ENCODE data around the gene TSPAN4.

Gene TSPAN4

DNA sequence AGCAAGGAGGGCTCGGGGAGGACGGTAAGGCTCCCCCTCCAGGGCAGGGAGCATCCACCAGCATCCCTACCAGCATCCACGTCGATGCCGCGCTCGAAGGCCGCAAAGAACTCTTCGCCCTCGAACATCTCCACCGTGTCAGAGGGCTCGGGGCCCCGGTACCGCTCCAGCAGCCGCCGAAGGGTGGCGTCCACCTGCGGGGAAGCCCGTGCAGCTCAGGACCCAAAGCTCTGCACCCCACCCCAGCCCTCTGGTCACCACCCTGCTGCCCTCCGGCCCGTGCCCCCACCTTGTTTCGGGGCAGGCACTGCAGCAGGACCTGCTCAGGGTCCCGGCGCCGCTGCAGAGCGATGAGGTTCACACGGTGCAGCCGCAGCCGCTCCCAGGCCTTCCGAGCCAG is 42.2 kb upstream of the TSPAN4 start:
- TF ChIP-seq, protein P1, sequence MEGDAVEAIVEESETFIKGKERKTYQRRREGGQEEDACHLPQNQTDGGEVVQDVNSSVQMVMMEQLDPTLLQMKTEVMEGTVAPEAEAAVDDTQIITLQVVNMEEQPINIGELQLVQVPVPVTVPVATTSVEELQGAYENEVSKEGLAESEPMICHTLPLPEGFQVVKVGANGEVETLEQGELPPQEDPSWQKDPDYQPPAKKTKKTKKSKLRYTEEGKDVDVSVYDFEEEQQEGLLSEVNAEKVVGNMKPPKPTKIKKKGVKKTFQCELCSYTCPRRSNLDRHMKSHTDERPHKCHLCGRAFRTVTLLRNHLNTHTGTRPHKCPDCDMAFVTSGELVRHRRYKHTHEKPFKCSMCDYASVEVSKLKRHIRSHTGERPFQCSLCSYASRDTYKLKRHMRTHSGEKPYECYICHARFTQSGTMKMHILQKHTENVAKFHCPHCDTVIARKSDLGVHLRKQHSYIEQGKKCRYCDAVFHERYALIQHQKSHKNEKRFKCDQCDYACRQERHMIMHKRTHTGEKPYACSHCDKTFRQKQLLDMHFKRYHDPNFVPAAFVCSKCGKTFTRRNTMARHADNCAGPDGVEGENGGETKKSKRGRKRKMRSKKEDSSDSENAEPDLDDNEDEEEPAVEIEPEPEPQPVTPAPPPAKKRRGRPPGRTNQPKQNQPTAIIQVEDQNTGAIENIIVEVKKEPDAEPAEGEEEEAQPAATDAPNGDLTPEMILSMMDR (IDR thresholded peaks at IDR 0.05; ENCODE audit: low read depth, low read length), result no peak

DNA sequence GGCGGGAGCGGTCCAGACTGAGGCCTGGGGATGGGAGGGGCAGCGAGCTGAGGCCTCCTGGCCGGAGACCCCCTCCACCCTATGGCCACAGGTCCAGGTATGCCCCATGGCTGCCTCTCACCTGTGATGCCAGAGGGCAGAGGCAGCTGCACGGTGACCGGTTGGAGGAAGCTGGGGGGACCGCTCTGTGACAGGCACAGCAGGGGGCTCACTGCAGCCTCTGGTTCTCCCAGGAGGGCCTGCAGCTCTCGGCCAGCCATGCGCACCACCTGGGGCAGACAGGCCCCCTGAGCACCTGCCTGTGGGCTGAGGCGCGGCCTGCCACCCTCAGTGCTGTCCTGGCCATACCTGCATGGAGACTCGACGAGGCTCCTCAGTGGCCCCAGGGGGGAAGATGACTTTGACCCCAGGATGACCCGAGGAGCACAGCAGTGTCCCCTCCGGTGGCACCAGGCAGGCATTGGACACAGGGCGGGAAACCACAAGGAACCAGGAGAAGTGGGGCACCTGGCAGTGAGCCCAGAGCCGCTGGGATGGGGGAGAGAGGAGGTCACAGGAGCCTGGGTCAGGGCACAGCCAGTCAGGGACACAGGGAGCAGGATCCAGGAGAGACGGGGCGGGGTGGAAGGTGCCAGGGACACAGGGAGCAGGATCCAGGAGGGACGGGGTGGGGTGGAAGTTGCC is 41.4 kb upstream of the TSPAN4 start:
- TF ChIP-seq, protein P1 (IDR thresholded peaks at IDR 0.05; ENCODE audit: low read depth, low read length), result no peak
- DNase-seq (ENCODE audit: low read depth in 2 of 2), result no peak
- H3K4me3 ChIP-seq (replicated peaks in 1 of 2; ENCODE audit: low read depth in 2 of 2, low read length in 2 of 2), result no peak overlapping the region

More for the DNA sequence above, 42.2 kb upstream of the TSPAN4 start:
- no peak for DNase-seq (ENCODE audit: low read depth in 2 of 2)
- no peak overlapping the region for H3K4me3 ChIP-seq (replicated peaks in 1 of 2; ENCODE audit: low read depth in 2 of 2, low read length in 2 of 2)

DNA sequence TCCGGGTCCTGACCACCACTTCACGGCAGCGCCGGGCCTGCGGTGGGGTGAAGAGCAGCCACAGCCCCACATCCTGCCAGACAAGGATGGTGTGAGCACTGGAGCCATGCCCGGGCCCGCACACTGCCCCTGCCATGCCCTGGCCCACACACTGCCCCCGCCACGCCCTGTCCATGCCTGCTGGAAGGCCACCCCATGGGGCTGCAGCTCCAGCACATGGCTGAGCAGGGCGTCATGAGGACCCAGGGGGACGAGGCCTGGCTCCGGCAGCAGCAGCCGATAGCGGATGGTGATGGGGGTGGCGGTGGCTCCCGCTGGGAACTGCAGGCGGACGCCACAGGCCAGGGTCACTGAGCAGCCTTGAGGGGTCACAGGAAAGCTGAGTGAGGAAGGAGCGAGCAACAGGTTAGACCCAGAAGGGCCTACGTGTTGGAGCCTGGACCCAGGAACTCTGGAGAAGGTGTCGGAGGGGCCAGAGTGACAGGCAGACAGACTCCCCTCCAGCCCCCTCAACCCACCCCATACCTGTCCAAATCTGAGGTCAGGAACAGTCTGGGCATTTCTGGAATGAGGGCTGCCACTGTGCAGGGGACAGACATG is 40.5 kb upstream of the TSPAN4 start:
- DNase-seq (ENCODE audit: low read depth in 2 of 2), result no peak
- H3K4me3 ChIP-seq (replicated peaks in 1 of 2; ENCODE audit: low read depth in 2 of 2, low read length in 2 of 2), result no peak overlapping the region

DNA sequence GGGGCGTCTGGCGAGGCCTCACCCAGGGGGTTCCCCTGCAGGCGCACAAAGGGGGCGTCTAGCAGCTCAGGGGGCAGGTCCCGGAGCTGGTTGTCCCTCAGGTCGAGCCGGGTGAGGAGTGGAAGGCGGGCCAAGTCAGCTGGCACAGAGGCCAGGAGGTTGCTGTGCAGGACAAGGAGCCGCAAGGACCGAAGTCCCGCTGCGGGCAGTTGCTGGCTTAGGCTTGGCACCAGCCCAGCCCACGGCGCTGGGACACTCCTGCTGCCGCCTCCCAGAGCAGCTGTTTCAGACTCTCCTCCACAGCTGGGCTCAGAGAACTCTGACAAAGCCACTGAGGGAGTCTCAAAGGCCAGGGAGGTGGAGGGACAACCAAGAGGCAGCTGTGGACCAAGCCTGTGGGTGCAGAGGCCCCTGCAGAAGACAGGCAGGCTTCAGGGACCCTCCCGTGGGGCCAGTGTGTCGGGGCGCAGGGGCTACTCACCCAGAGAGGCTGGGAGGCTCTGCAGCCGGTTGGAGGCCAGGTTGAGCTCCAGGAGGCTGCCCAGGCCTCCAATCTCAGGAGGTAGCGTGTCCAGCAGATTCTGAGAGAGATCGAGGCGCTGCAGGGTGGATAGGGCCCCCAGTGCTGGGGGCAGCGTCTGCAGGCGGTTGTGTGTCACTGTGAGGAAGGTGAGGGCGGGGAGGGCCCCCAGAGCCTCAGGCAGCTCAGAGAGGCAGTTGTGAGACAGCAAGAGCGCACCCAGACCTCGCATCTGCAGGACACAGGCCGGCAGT is 39.8 kb upstream of the TSPAN4 start:
- DNase-seq (ENCODE audit: low read depth in 2 of 2), result no peak
- TF ChIP-seq, protein P1 (IDR thresholded peaks at IDR 0.05; ENCODE audit: low read depth, low read length), result no peak
- no peak overlapping the region for H3K4me3 ChIP-seq (replicated peaks in 1 of 2; ENCODE audit: low read depth in 2 of 2, low read length in 2 of 2)

More for the DNA sequence above, 40.5 kb upstream of the TSPAN4 start:
- TF ChIP-seq, protein P1 (IDR thresholded peaks at IDR 0.05; ENCODE audit: low read depth, low read length), result no peak

DNA sequence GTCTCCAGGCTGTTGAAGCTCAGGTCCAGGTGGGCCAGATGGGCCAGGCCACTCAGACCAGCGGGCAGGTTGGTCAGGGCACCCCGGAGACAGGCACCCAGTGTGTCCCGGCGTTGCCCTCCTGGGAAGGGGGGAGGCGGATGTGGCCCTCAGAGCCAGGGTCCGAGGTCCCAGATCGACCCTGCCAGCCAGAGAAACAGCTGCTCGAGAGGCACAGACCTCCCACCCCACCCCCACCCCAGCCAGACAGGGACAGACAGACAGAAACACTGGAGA is 39.2 kb upstream of the TSPAN4 start:
- TF ChIP-seq, protein P1 (IDR thresholded peaks at IDR 0.05; ENCODE audit: low read depth, low read length), result no peak
- H3K4me3 ChIP-seq (replicated peaks in 1 of 2; ENCODE audit: low read depth in 2 of 2, low read length in 2 of 2), result no peak overlapping the region
- no peak for DNase-seq (ENCODE audit: low read depth in 2 of 2)

DNA sequence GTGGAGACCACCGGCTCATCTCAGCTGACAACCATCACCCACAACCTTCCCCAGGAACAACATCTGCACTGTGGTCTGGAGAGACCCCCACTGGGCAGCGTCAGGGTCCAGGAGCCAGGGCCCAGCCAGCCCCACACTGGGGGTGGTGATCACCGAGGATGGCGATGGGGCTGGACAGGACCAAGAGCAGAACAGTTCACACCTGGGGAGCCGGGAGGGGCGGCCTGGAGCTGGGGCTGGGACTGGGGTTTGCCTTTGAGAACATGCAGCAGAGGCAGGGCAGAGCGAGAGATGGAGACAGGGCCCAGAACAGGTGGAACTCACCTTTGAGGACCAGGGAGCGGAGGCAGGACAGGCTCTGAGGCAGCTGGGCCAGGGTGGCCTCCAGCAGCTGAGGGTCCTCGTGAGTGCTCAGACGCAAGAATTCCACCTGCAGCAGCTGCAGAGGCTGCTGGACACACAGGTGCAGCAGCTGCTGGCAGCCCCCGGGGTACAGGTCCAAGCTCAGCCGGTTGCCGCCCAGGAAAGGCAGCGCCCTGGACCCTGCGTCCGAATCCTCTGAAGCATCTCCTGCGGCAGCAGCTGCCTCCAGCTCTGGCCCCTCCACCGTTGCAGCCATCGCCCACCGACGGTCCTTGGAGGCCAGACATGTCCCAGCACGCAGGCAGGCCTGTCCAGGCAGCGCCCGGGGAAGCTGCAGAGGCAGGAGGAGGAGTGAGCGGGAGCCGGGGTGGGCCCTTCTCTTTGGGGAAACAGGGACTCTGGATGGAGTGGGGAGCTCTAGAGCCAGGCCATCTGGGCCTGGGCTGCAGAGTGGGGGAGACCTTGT is 38.7 kb upstream of the TSPAN4 start:
- TF ChIP-seq, protein P1 (IDR thresholded peaks at IDR 0.05; ENCODE audit: low read depth, low read length), result no peak
- peak overlapping the region; percentile 56 to 57 for H3K4me3 ChIP-seq (replicated peaks in 1 of 2; ENCODE audit: low read depth in 2 of 2, low read length in 2 of 2)
- no peak for DNase-seq (ENCODE audit: low read depth in 2 of 2)
